GM12878 (cell line): Measurements from ENCODE around the gene PRKAG3. TPM values are rescaled to one million over a fixed set of nuclear protein-coding genes. Genes with fewer than 3 reads are reported as not detected.

Experiments used
- ATAC-seq: fragments of 200-7000 bp; cut with Tn5 transposase; 3 replicates; pipeline ENCODE4 v1.9.1; 2020; ENCODE audit warnings: mild to moderate bottlenecking, moderate library complexity
- BruUV-seq: library from RNA; stranded (reverse); fragments of 400-500 nt; replicated peaks from 2 replicates; lab custom pipeline; 2021; lab: Mats Ljungman, UMichigan
- CTCF ChIA-PET: fragments of 300-600 bp; sonication (Branson Sonifier 250); formaldehyde crosslinking; extraction: SDS; loops from one replicate; lab custom pipeline; 2021; ENCODE audit warnings: inconsistent platforms; lab: Yijun Ruan, JAX
- POLR2A ChIA-PET: fragments of 350-600 bp; formaldehyde crosslinking; extraction: SDS; loops from one replicate; lab custom pipeline; 2021; ENCODE audit warnings: inconsistent platforms; lab: Charles Lee
- RAD21 ChIA-PET: fragments of 300-600 bp; sonication (Branson Sonifier 250); formaldehyde crosslinking; loops from one replicate; lab custom pipeline; 2023; ENCODE audit warnings: antibody characterized with exemption; ENCODE audit not compliant: unreplicated experiment; lab: Charles Lee
- SMC1A ChIA-PET: fragments of 300-600 bp; sonication (Branson Sonifier 250); formaldehyde crosslinking; loops from one replicate; lab custom pipeline; 2023; ENCODE audit not compliant: unreplicated experiment, uncharacterized antibody; lab: Charles Lee
- DNase-seq: peaks from one replicate; pipeline ENCODE4 v3.0.0-alpha.2; 2011; ENCODE audit warnings: low read depth, low spot score
- FAIRE-seq: peaks from 3 replicates; lab custom pipeline; 2011; peaks lifted over from hg19 to GRCh38; lab: Jason Lieb, UNC
- H2AFZ ChIP-seq: 2 replicates; pipeline ENCODE4 v1.6.0; 2011; ENCODE audit warnings: low read depth, low read length, control low read depth; ENCODE audit not compliant: control insufficient read depth
- H3K27ac ChIP-seq: 2 replicates; pipeline ENCODE4 v1.5.1; 2011; ENCODE audit warnings: control low read depth; ENCODE audit not compliant: control insufficient read depth, insufficient read depth
- H3K27me3 ChIP-seq, 2 experiments: replicated peaks in 1 of 2; 2 replicates each; pipeline versions ENCODE4 v1.6.0 to v1.6.1; 2011; ENCODE audit warnings: low read length in 1 of 2; ENCODE audit not compliant: control insufficient read depth in 2 of 2, insufficient read depth in 2 of 2
- H3K36me3 ChIP-seq, 2 experiments: 2 replicates each; pipeline ENCODE4 v1.5.1; 2011; ENCODE audit warnings: low read length in 1 of 2; ENCODE audit not compliant: control insufficient read depth in 2 of 2, insufficient read depth in 2 of 2
- H3K4me1 ChIP-seq: 2 replicates; pipeline ENCODE4 v1.6.1; 2011; ENCODE audit warnings: mild to moderate bottlenecking, low read length, moderate library complexity, mixed read lengths; ENCODE audit not compliant: control insufficient read depth, insufficient read depth
- H3K4me2 ChIP-seq: 2 replicates; pipeline ENCODE4 v1.6.0; 2011; ENCODE audit warnings: control low read depth; ENCODE audit not compliant: control insufficient read depth, insufficient read depth
- H3K4me3 ChIP-seq: fragments of 200-600 bp; sonication (generic); 2 replicates; pipeline ENCODE4 v1.5.1; 2016
- H3K79me2 ChIP-seq: 2 replicates; pipeline ENCODE4 v1.6.0; 2011; ENCODE audit warnings: low read length; ENCODE audit not compliant: control insufficient read depth, insufficient read depth
- H3K9ac ChIP-seq: 2 replicates; pipeline ENCODE4 v1.8.0; 2011; ENCODE audit warnings: low read length, control low read depth, mixed read lengths; ENCODE audit not compliant: control insufficient read depth, insufficient read depth
- H3K9me3 ChIP-seq: replicated peaks from 3 replicates; pipeline ENCODE4 v1.5.1; 2011; ENCODE audit warnings: mild to moderate bottlenecking, low read length; ENCODE audit not compliant: control insufficient read depth, insufficient read depth
- H4K20me1 ChIP-seq: 2 replicates; pipeline ENCODE4 v1.6.0; 2011; ENCODE audit not compliant: control insufficient read depth, insufficient read depth
- ETV6 ChIP-seq, 2 experiments: fragments of 450-650 bp in 1 of 2; IDR thresholded peaks in 1 of 2; conservative IDR thresholded peaks in 1 of 2; 2 replicates each; pipeline ENCODE4 v1.6.1; 2014; ENCODE audit warnings: antibody characterized with exemption in 1 of 2, borderline replicate concordance in 1 of 2, low read depth in 1 of 2, mild to moderate bottlenecking in 1 of 2, moderate library complexity in 1 of 2
- POLR2AphosphoS5 ChIP-seq: IDR thresholded peaks from 2 replicates; pipeline ENCODE4 v1.6.1; 2011; ENCODE audit warnings: mild to moderate bottlenecking, low read length, inconsistent platforms
- RFX5 ChIP-seq: IDR thresholded peaks from 2 replicates; pipeline ENCODE4 v1.6.1; 2011; ENCODE audit warnings: low read depth, low read length, improper control_type of control experiment
- ZNF207 ChIP-seq: fragments of 450-650 bp; IDR thresholded peaks from 2 replicates; pipeline ENCODE4 v1.6.1; 2014; ENCODE audit warnings: antibody characterized with exemption, mild to moderate bottlenecking, borderline replicate concordance
- WGBS: methylation state at CpG from one replicate; pipeline ENCODE4 v1.1.6; 2016; ENCODE audit warnings: low lambda C conversion rate; ENCODE audit not compliant: insufficient replicate concordance, insufficient coverage; ENCODE audit errors: missing lambda C conversion rate; 5-methylcytosine and 5-hydroxymethylcytosine counted together
- in situ Hi-C: fragments of 300-500 bp; cut with MboI; formaldehyde crosslinking; loops from 9 replicates; pipeline ENCODE4 v1.14.3; 2018; ENCODE audit warnings: mixed read lengths
- intact Hi-C: fragments of 100-400 bp; cut with micrococcal nuclease; formaldehyde crosslinking; loops from one replicate; pipeline ENCODE4 v1.14.2; 2022; ENCODE audit not compliant: unreplicated experiment
- polyA plus RNA-seq, 11 experiments: library from polyadenylated mRNA; depleted of rRNA in 4 of 11; unstranded in 6 of 11; stranded (reverse) in 5 of 11; fragments of >200 nt; fragmentation: Nextera tagmentation in 4 of 11; fragmentation: Illumina TruSeq in 1 of 11; extraction: Ambion mirVana in 4 of 11; extraction: Trizol in 1 of 11; gene quantifications; 1 replicate in 1 of 11; 2 replicates in 10 of 11; pipeline versions ENCODE4 v1.2.1 to v1.2.3, GENCODE V29; 2011 to 2016; ENCODE audit warnings: inconsistent platforms in 2 of 11, missing spikeins in 2 of 11, low read depth in 1 of 11
- total RNA-seq, 4 experiments: library from RNA; depleted of rRNA in 3 of 4; stranded (reverse); fragments of >200 nt in 3 of 4; fragmentation: Illumina TruSeq in 1 of 4; extraction: Trizol in 1 of 4; gene quantifications; 2 replicates each; pipeline versions ENCODE4 v1.2.1 to v1.2.3, GENCODE V29; 2013 to 2021
- TF ChIP-seq, protein P1 (sequence below): fragments of 450-650 bp; IDR thresholded peaks from 2 replicates; pipeline ENCODE4 v1.6.1; 2017; ENCODE audit warnings: mild to moderate bottlenecking, low read depth, inconsistent platforms; ENCODE audit not compliant: poor library complexity, severe bottlenecking
- TF ChIP-seq, protein P2 (sequence below), 3 experiments: IDR thresholded peaks in 2 of 3; conservative IDR thresholded peaks in 1 of 3; 2 replicates each; pipeline ENCODE4 v1.5.1; 2011; ENCODE audit warnings: low read depth in 3 of 3, low read length in 3 of 3, mild to moderate bottlenecking in 3 of 3, control low read depth in 2 of 3, moderate library complexity in 2 of 3, inconsistent platforms in 1 of 3, mixed read lengths in 1 of 3; ENCODE audit not compliant: control insufficient read depth in 2 of 3, insufficient read depth in 1 of 3; ENCODE audit errors: extremely low read depth in 1 of 3
- TF ChIP-seq, protein P3 (sequence below): fragments of 450-650 bp; IDR thresholded peaks from 2 replicates; pipeline ENCODE4 v1.6.1; 2017; ENCODE audit warnings: mild to moderate bottlenecking, moderate library complexity
- TF ChIP-seq, protein P4 (sequence below): fragments of 450-650 bp; IDR thresholded peaks from 2 replicates; pipeline ENCODE4 v1.6.1; 2017; ENCODE audit warnings: borderline replicate concordance

PRKAG3 gene
- total and polyA plus RNA-seq, 10 of the 15 experiments (the other 5 are each of a cell fraction or from before 2014, with no cell fraction given): 0.04 to 0.12 (median 0.06) TPM; not detected in 7

DNA sequence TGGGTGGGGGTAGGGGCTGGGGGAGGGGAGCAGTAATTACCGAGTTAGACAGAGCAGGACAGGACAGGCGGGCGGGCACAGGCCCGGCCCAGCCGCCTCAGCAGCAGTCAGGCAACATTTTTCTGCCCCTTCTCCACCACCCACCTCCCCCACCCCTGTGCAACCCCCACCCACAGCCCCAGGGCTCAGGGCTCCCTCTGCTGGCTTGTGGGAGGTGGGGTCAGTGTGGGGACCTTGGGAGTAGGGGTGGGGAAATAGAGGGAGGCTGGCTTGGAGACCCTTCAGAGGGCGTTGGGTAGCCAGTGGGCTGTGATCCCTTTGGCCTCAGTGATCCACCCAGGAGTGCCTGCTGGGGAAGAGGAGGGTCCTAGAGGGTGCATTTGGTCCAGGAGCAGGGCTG, 34.4 kb upstream of the PRKAG3 start:
- ATAC-seq (no peak), DNase-seq (no peak), FAIRE-seq (no peak)
- TF ChIP-seq, protein P1, sequence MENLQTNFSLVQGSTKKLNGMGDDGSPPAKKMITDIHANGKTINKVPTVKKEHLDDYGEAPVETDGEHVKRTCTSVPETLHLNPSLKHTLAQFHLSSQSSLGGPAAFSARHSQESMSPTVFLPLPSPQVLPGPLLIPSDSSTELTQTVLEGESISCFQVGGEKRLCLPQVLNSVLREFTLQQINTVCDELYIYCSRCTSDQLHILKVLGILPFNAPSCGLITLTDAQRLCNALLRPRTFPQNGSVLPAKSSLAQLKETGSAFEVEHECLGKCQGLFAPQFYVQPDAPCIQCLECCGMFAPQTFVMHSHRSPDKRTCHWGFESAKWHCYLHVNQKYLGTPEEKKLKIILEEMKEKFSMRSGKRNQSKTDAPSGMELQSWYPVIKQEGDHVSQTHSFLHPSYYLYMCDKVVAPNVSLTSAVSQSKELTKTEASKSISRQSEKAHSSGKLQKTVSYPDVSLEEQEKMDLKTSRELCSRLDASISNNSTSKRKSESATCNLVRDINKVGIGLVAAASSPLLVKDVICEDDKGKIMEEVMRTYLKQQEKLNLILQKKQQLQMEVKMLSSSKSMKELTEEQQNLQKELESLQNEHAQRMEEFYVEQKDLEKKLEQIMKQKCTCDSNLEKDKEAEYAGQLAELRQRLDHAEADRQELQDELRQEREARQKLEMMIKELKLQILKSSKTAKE: no peak
- TF ChIP-seq RFX5: no peak
- TF ChIP-seq, protein P2, sequence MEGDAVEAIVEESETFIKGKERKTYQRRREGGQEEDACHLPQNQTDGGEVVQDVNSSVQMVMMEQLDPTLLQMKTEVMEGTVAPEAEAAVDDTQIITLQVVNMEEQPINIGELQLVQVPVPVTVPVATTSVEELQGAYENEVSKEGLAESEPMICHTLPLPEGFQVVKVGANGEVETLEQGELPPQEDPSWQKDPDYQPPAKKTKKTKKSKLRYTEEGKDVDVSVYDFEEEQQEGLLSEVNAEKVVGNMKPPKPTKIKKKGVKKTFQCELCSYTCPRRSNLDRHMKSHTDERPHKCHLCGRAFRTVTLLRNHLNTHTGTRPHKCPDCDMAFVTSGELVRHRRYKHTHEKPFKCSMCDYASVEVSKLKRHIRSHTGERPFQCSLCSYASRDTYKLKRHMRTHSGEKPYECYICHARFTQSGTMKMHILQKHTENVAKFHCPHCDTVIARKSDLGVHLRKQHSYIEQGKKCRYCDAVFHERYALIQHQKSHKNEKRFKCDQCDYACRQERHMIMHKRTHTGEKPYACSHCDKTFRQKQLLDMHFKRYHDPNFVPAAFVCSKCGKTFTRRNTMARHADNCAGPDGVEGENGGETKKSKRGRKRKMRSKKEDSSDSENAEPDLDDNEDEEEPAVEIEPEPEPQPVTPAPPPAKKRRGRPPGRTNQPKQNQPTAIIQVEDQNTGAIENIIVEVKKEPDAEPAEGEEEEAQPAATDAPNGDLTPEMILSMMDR (IDR thresholded peaks at IDR 0.05 in 2 of 3, conservative IDR thresholded peaks at IDR 0.05 in 1 of 3; ENCODE audit: control insufficient read depth in 2 of 3, extremely low read depth in 1 of 3, insufficient read depth in 1 of 3, low read depth in 3 of 3, low read length in 3 of 3): 0 out of 6 replicates have a peak, but pooled peaks of 1 of the 3 experiments have one; percentile 13
- TF ChIP-seq, protein P3, sequence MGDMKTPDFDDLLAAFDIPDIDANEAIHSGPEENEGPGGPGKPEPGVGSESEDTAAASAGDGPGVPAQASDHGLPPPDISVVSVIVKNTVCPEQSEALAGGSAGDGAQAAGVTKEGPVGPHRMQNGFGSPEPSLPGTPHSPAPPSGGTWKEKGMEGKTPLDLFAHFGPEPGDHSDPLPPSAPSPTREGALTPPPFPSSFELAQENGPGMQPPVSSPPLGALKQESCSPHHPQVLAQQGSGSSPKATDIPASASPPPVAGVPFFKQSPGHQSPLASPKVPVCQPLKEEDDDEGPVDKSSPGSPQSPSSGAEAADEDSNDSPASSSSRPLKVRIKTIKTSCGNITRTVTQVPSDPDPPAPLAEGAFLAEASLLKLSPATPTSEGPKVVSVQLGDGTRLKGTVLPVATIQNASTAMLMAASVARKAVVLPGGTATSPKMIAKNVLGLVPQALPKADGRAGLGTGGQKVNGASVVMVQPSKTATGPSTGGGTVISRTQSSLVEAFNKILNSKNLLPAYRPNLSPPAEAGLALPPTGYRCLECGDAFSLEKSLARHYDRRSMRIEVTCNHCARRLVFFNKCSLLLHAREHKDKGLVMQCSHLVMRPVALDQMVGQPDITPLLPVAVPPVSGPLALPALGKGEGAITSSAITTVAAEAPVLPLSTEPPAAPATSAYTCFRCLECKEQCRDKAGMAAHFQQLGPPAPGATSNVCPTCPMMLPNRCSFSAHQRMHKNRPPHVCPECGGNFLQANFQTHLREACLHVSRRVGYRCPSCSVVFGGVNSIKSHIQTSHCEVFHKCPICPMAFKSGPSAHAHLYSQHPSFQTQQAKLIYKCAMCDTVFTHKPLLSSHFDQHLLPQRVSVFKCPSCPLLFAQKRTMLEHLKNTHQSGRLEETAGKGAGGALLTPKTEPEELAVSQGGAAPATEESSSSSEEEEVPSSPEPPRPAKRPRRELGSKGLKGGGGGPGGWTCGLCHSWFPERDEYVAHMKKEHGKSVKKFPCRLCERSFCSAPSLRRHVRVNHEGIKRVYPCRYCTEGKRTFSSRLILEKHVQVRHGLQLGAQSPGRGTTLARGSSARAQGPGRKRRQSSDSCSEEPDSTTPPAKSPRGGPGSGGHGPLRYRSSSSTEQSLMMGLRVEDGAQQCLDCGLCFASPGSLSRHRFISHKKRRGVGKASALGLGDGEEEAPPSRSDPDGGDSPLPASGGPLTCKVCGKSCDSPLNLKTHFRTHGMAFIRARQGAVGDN: no peak
- no peak for TF ChIP-seq ETV6 (conservative IDR thresholded peaks at IDR 0.05 in 1 of 2, IDR thresholded peaks at IDR 0.05 in 1 of 2; ENCODE audit: borderline replicate concordance in 1 of 2, low read depth in 1 of 2)
- no peak for TF ChIP-seq POLR2AphosphoS5
- TF ChIP-seq, protein P4, sequence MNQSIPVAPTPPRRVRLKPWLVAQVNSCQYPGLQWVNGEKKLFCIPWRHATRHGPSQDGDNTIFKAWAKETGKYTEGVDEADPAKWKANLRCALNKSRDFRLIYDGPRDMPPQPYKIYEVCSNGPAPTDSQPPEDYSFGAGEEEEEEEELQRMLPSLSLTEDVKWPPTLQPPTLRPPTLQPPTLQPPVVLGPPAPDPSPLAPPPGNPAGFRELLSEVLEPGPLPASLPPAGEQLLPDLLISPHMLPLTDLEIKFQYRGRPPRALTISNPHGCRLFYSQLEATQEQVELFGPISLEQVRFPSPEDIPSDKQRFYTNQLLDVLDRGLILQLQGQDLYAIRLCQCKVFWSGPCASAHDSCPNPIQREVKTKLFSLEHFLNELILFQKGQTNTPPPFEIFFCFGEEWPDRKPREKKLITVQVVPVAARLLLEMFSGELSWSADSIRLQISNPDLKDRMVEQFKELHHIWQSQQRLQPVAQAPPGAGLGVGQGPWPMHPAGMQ: no peak
- TF ChIP-seq ZNF207: no peak
- H3K4me1 ChIP-seq: peaks cover 8% of the 10 kb centered on the region
- no peak overlapping the region for H2AFZ ChIP-seq
- no peak overlapping the region for H3K27ac ChIP-seq
- 20% methylated on average over 3 of the region's 6 CpGs for WGBS
- RAD21 ChIA-PET: no interaction called here
- intact Hi-C loops: loop anchor here (5.0 kb wide), 1 partner anchor 36 kb away; no protein-coding TSS in a partner anchor
- H3K4me2 ChIP-seq: no peak overlapping the region
- H4K20me1 ChIP-seq: no peaks in the 10 kb centered on the region
- POLR2A ChIA-PET: no interaction called here
- H3K4me3 ChIP-seq: no peak overlapping the region
- H3K9ac ChIP-seq: no peak overlapping the region
- no TSS peak for BruUV-seq
- peaks cover 4 to 9% of the 10 kb centered on the region in 2 experiments for H3K27me3 ChIP-seq
- H3K36me3 ChIP-seq: no peaks in the 10 kb centered on the region
- CTCF ChIA-PET: interaction anchor here (1.0 to 3.5 kb wide), 2 partner anchors 11 to 32 kb away, joined by 4 to 13 read pairs; no protein-coding TSS in a partner anchor
- in situ Hi-C loops: no loop called here
- no peaks in the 10 kb centered on the region for H3K9me3 ChIP-seq
- H3K79me2 ChIP-seq: no peaks in the 10 kb centered on the region
- SMC1A ChIA-PET: interaction anchor here (1.1 kb wide), 1 partner anchor 32 kb away, joined by 3 read pairs; no protein-coding TSS in a partner anchor
